AG04450 (cell line): ENCODE measurements around the gene ALDH4A1. TPM values are rescaled to one million over a fixed set of nuclear protein-coding genes. Genes with fewer than 3 reads are reported as not detected.

Source experiments
- CTCF ChIA-PET: fragments of 300-600, 350-600 bp; formaldehyde crosslinking; extraction: SDS; loops from one replicate; lab custom pipeline; 2022; ENCODE audit warnings: antibody characterized with exemption, inconsistent platforms; lab: Charles Lee
- POLR2A ChIA-PET: fragments of 350-600 bp; formaldehyde crosslinking; extraction: SDS; loops from one replicate; lab custom pipeline; 2021; ENCODE audit warnings: antibody characterized with exemption, inconsistent platforms; lab: Yijun Ruan, JAX
- DNase-seq: peaks from one replicate; pipeline ENCODE4 v3.0.0-alpha.2; 2011; ENCODE audit warnings: low read depth, low spot score
- H3K27ac ChIP-seq: one replicate; pipeline ENCODE4 v1.5.1; 2012; ENCODE audit warnings: low read depth, low read length, control low read depth
- H3K27me3 ChIP-seq: one replicate; pipeline ENCODE4 v1.6.0; 2012; ENCODE audit warnings: low read length; ENCODE audit not compliant: control insufficient read depth, insufficient read depth
- H3K4me3 ChIP-seq: 2 replicates; pipeline ENCODE4 v1.5.1; 2011; ENCODE audit warnings: mild to moderate bottlenecking, low read depth, low read length, control low read depth
- H3K9me3 ChIP-seq: 2 replicates; pipeline ENCODE4 v1.5.1; 2012; ENCODE audit warnings: low read length; ENCODE audit not compliant: control insufficient read depth, insufficient read depth
- CTCF ChIP-seq: IDR thresholded peaks from 2 replicates; pipeline ENCODE4 v1.5.1; 2011; ENCODE audit warnings: low read depth, low read length, control low read depth, inconsistent platforms
- polyA plus RNA-seq: library from polyadenylated mRNA; depleted of rRNA; stranded (reverse); fragments of >200 nt; gene quantifications from 2 replicates; pipeline ENCODE4 v1.2.3, GENCODE V29; 2011; rRNA removed
- small RNA-seq: library from RNA; depleted of rRNA; stranded (forward); fragments of <200 nt; gene quantifications from one replicate; pipeline ENCODE3, GENCODE V24; 2012; ENCODE audit warnings: low read depth; ENCODE audit not compliant: insufficient read length

The ALDH4A1 gene
- polyA plus RNA-seq, 1 experiment, result 8.8 TPM

DNA sequence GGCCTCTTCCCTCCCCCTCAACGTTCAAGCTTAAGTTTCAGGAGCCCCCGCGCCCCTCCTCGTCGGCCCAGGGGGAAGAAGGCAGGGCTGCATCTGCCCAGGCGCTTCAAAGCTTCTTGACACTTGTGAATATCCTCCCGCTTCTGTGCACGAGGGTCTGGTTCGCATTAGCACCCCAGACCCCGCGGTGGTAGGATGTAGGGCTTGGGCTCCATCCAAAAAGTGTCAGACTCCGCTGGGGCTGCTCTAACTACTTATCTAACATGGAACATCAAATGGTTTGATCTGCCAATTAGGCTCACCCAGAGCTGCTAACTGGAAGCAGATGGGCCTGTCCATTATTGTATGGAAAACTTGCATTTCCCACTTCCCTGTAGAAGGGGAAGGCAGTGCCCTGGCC lies 71.8 kb downstream of the ALDH4A1 start:
- POLR2A ChIA-PET, result interaction anchor here (0.6 kb wide), 1 partner anchor 32 kb away, joined by 3 read pairs; no protein-coding TSS in a partner anchor
- Histone ChIP-seq H3K27ac (no peak overlapping the region), H3K27me3 (no peaks in the 10 kb centered on the region)

DNA sequence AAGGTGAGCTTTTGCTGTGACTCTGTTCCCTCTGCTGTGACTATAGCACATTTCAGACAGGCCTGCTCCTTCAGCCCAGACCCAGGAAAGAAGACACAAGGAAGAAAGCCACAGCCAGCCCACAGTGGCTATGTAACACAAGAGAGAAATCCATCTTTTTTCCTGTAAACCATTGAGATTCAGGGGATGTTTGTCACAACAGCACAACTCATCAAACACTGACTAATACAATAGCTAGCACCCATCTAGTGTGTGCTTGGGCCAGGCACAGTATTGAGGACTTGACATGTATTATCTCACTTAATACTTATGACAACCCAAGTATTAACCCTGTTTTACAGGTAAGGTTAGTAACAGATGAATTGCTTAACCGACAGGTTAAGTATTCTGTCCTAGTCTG lies 72.7 kb downstream of the ALDH4A1 start:
- ChIA-PET POLR2A (no interaction called here), CTCF (interaction anchor here (0.8 kb wide), 1 partner anchor 9 kb away, joined by 4 read pairs; no protein-coding TSS in a partner anchor)
- Histone ChIP-seq H3K27ac (no peak overlapping the region), H3K4me3 (no peak overlapping the region), H3K9me3 (no peaks in the 10 kb centered on the region), H3K27me3 (no peaks in the 10 kb centered on the region)
- TF ChIP-seq CTCF, result no peak
- no peak for DNase-seq

More for the DNA sequence above, 71.8 kb downstream of the ALDH4A1 start:
- no peaks in the 10 kb centered on the region for H3K9me3 ChIP-seq
- no peak overlapping the region for H3K4me3 ChIP-seq
- no peak for DNase-seq
- TF ChIP-seq CTCF, result no peak
- CTCF ChIA-PET, result no interaction called here

DNA sequence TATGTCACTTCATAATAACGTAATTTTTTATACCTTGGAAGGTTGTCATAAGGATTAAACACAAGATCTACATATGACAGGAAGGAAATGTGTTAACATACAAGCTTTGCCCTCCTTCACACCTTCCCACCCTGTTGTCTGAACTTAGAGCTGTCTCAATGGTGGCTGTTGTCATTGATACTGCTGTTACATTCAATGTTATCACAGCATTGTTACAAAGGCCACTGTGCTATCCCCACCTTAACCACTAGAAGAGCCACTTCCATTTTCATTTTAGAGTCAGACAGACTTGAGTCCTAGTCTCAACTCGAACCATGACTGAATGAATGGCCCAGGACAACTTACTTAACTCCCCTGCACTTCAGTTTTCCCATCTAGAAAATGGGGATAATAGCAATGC lies 74.1 kb downstream of the ALDH4A1 start:
- Histone ChIP-seq H3K9me3 (no peaks in the 10 kb centered on the region), H3K4me3 (no peak overlapping the region), H3K27me3 (no peaks in the 10 kb centered on the region), H3K27ac (no peak overlapping the region)
- ChIA-PET POLR2A (no interaction called here), CTCF (no interaction called here)
- no peak for DNase-seq
- no peak for TF ChIP-seq CTCF

- ChIA-PET CTCF (interaction anchor here (4.6 kb wide), 1 partner anchor 225 kb away, joined by 74 read pairs; no protein-coding TSS in a partner anchor), POLR2A (no interaction called here)
- DNase-seq, result no peak
- no peak for TF ChIP-seq CTCF
- H3K4me3 ChIP-seq, result no peak overlapping the region
- no peaks in the 10 kb centered on the region for H3K27me3 ChIP-seq
- H3K9me3 ChIP-seq, result no peaks in the 10 kb centered on the region
- H3K27ac ChIP-seq, result no peak overlapping the region
These were observed 78.9 kb downstream of the ALDH4A1 start for GRCh38 chr1:18823438-18823837.

Small RNA genes lying within 50 kb of the gene (small RNA-seq; reads per million reads assigned to genes)
- gene MIR1290 (not detected), gene MIR4695 (not detected)

Other genes with a start within 250 kb of the ALDH4A1 start
- not detected in 2 replicates for gene TAS1R2, start 42.9 kb downstream of the ALDH4A1 start, polyA plus RNA-seq
- 6.8 and 7.8 TPM in 2 replicates for gene IFFO2, start 54.1 kb upstream of the ALDH4A1 start, polyA plus RNA-seq